Kidney (tissue), 14 donors: Measurements from ENCODE around the gene ITGA3. TPM values are rescaled to one million over a fixed set of nuclear protein-coding genes. Genes with fewer than 3 reads are reported as not detected.

ENCODE experiments used
- DNase-seq, 5 donors: peaks; one replicate each; pipeline ENCODE4 v3.0.0-alpha.2; 2013 to 2020
- FAIRE-seq: peaks from 2 replicates; lab custom pipeline; 2012; peaks lifted over from hg19 to GRCh38; lab: Jason Lieb, UNC
- H3K27ac ChIP-seq, 2 donors: one replicate each; pipeline ENCODE4 v1.7.0; 2013; ENCODE audit warnings: low read depth in 2 of 2, low read length in 2 of 2, inconsistent platforms in 1 of 2
- H3K27me3 ChIP-seq: one replicate; pipeline ENCODE4 v1.7.1; 2013; ENCODE audit warnings: low read length, inconsistent platforms; ENCODE audit not compliant: control insufficient read depth, insufficient read depth
- H3K36me3 ChIP-seq, 3 donors: one replicate each; pipeline versions ENCODE4 v1.7.0 to v1.7.1; 2013; ENCODE audit warnings: low read length in 3 of 3, control low read depth in 1 of 3, inconsistent platforms in 1 of 3; ENCODE audit not compliant: insufficient read depth in 3 of 3, control insufficient read depth in 2 of 3
- H3K4me1 ChIP-seq, 3 donors: one replicate each; pipeline versions ENCODE4 v1.7.0 to v1.7.1; 2013; ENCODE audit warnings: low read length in 3 of 3, inconsistent platforms in 1 of 3, low read depth in 1 of 3; ENCODE audit not compliant: control insufficient read depth in 2 of 3, insufficient read depth in 2 of 3
- H3K4me3 ChIP-seq, 3 donors: one replicate each; pipeline versions ENCODE4 v1.7.0 to v1.8.1; 2013; ENCODE audit warnings: low read length in 3 of 3, control low read depth in 1 of 3, inconsistent platforms in 1 of 3
- H3K9ac ChIP-seq, 3 donors: one replicate each; pipeline versions ENCODE4 v1.7.0 to v1.7.1; 2013; ENCODE audit warnings: low read length in 3 of 3, control low read depth in 1 of 3, inconsistent platforms in 1 of 3
- H3K9me3 ChIP-seq, 3 donors: one replicate each; pipeline versions ENCODE4 v1.7.0 to v1.7.1; 2013; ENCODE audit warnings: low read length in 3 of 3, control low read depth in 1 of 3, inconsistent platforms in 1 of 3; ENCODE audit not compliant: control insufficient read depth in 2 of 3, insufficient read depth in 1 of 3
- intact Hi-C: fragments of 100-400 bp; cut with DNase I; formaldehyde crosslinking; loops from one replicate; pipeline ENCODE4 v1.11.1; 2022
- polyA plus RNA-seq: library from polyadenylated mRNA; stranded (reverse); fragments of 350-450 nt; fragmentation: Illumina TruSeq; extraction: RNeasy Lipid Tissue Mini Kit (QIAGEN cat#74804); gene quantifications from one replicate; pipeline ENCODE4 v1.2.3, GENCODE V29; 2014; ENCODE audit warnings: low read depth, low replicate concordance; ENCODE audit not compliant: insufficient read depth
- total RNA-seq: library from RNA; stranded (reverse); fragmentation: NEBNext Ultra II Directional; extraction: Animal tissue kit (Norgen Biotek cat#: 25700); gene quantifications from one replicate; pipeline ENCODE4 v1.2.1, GENCODE V29; 2021
- TF ChIP-seq, protein P1 (sequence below): IDR thresholded peaks from 3 replicates; pipeline ENCODE4 v1.5.1; 2012; ENCODE audit warnings: mild to moderate bottlenecking, moderate library complexity, borderline replicate concordance; ENCODE audit not compliant: insufficient read depth; ENCODE audit errors: extremely low read depth
- donor health status: control.
- donor health status: control.
- donor health status: control.
- donor health status: control.
- donor health status: control.
- donor health status: DM: yes; HTN: yes; CAD: no.
- donor health status: Normal renal cell carcinoma (clear cell type).

Gene ITGA3
- total and polyA plus RNA-seq, 2 donors from 2014 or later = 117 to 367 TPM

DNA sequence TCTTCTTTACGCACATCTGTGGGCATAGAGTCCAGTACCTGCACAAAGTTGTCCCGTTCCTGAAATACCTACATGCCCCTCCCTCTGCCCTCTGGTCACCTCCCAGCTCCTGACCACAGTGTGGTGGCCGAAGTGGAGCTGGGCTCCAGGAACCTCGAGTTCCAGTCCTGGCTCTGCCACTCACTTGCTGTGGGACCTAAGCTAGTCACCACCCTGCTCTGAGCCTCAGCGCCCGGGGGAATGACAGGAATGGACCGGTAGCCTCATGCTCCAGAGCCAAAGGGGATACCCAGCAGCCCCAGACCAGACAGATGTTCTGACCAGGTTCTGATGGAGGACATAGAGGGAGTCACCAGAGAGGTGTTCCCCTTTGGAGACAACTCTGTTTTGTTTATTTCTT, 26.7 kb upstream of the ITGA3 start:
- FAIRE-seq (no peak), DNase-seq (no peak)
- TF ChIP-seq, protein P1, sequence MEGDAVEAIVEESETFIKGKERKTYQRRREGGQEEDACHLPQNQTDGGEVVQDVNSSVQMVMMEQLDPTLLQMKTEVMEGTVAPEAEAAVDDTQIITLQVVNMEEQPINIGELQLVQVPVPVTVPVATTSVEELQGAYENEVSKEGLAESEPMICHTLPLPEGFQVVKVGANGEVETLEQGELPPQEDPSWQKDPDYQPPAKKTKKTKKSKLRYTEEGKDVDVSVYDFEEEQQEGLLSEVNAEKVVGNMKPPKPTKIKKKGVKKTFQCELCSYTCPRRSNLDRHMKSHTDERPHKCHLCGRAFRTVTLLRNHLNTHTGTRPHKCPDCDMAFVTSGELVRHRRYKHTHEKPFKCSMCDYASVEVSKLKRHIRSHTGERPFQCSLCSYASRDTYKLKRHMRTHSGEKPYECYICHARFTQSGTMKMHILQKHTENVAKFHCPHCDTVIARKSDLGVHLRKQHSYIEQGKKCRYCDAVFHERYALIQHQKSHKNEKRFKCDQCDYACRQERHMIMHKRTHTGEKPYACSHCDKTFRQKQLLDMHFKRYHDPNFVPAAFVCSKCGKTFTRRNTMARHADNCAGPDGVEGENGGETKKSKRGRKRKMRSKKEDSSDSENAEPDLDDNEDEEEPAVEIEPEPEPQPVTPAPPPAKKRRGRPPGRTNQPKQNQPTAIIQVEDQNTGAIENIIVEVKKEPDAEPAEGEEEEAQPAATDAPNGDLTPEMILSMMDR = no peak
- H3K4me1 ChIP-seq = peaks cover 0 to 12% (median 6%) of the 10 kb centered on the region in 3 donors
- H3K36me3 ChIP-seq = no peaks in the 10 kb centered on the region
- H3K4me3 ChIP-seq = no peak overlapping the region
- intact Hi-C loops = loop anchor here (10.0 kb wide), 1 partner anchor 56 kb away; no protein-coding TSS in a partner anchor
- H3K9me3 ChIP-seq = no peaks in the 10 kb centered on the region
- no peak overlapping the region for H3K9ac ChIP-seq
- H3K27ac ChIP-seq = no peak overlapping the region
- no peaks in the 10 kb centered on the region for H3K27me3 ChIP-seq

DNA sequence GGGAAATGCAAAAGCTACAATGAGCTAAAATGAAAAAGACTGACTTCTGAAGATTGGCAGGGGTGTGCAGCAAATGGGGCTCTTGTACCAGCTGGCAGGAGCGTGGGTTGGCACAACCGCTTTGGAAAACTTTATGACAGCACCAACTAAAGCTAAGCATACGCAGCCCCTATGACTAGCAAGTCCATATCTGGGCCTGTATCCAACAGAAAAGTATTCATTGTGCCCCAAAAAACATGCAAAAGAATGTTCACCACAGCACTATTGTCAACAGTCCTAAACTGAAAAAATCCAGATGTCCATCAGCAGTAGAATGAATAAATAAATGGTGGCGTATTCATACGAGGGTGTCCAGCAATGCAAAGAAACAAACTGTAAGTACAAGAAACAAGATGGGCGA, 22.6 kb upstream of the ITGA3 start:
- TF ChIP-seq, protein P1 = no peak
- Histone ChIP-seq H3K27ac (no peak overlapping the region), H3K9me3 (no peaks in the 10 kb centered on the region), H3K9ac (no peak overlapping the region), H3K4me1 (peaks cover 0 to 20% (median 10%) of the 10 kb centered on the region in 3 donors), H3K27me3 (no peaks in the 10 kb centered on the region), H3K4me3 (no peak overlapping the region), H3K36me3 (no peaks in the 10 kb centered on the region)
- FAIRE-seq = no peak
- intact Hi-C loops = no loop called here
- DNase-seq = no peak

DNA sequence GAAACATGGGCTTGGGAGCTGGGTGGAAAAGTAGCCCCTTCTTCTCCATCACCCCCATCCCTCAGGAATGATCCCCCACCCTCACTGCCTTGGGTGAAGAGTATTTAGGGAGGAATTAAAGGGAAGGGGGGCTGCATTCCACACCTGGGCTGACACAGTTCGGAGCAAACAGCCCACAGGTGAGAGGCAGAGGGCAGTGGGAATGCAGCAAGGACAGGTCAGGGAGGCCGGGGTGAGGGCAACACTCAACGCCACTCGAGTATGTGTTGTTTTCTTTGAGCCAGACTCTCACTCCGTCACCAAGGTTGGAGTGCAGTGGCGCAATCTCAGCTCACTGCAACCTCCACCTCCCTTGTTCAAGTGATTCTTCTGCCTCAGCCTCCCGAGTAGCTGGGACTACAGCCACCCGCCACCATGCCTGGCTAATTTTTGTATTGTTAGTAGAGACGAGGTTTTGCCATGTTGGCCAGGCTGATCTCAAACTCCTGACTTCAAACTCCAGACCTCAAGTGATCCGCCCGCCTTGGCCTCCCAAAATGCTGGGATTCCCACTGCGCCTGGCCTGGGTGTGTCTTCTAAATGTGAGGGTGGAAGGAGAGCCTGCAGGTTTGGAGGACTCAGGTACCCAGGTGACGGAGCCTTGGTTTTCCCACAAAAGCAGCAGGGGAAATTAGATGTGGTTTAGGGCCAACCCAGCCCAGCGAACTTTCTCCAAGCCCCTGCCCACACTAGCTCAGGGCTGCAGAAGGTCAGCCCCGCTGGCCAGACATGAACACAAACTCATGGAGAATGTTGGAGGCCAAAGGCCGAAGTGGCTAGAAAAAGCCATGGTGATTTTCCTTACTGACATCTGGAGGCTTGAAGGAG, 21.2 kb upstream of the ITGA3 start:
- no peak overlapping the region for H3K9ac ChIP-seq
- peaks cover 0 to 18% (median 10%) of the 10 kb centered on the region in 3 donors for H3K4me1 ChIP-seq
- H3K9me3 ChIP-seq = no peaks in the 10 kb centered on the region
- no peak overlapping the region for H3K27ac ChIP-seq
- FAIRE-seq (no peak), DNase-seq (no peak)
- no peaks in the 10 kb centered on the region for H3K27me3 ChIP-seq
- H3K4me3 ChIP-seq = no peak overlapping the region
- TF ChIP-seq, protein P1 = no peak
- no peaks in the 10 kb centered on the region for H3K36me3 ChIP-seq
- intact Hi-C loops = no loop called here
